Tibial artery (tissue), 4 donors: Measurements from ENCODE around the gene DLK1.
A peak's percentile ranks its signal among the peaks of the same experiment; 100 is the strongest.

ENCODE experiments used
- DNase-seq, 2 donors: peaks; one replicate each; pipeline ENCODE4 v3.0.0-alpha.2; 2019
- H3K27ac ChIP-seq, 2 donors: fragments of 200-600 bp; sonication (generic) in 1 of 2; 1 replicate in 1 of 2; 2 replicates in 1 of 2; pipeline ENCODE4 v1.5.1; 2018 to 2019; ENCODE audit warnings: mild to moderate bottlenecking in 1 of 2
- H3K27me3 ChIP-seq, 2 donors: fragments of 200-600 bp; sonication (generic) in 1 of 2; one replicate each; pipeline versions ENCODE4 v1.5.1 to v1.6.0; 2016 to 2019
- H3K36me3 ChIP-seq, 3 donors: fragments of 200-600 bp; sonication (generic) in 2 of 3; one replicate each; pipeline ENCODE4 v1.5.1; 2016 to 2019; ENCODE audit warnings: mild to moderate bottlenecking in 2 of 3
- H3K4me1 ChIP-seq, 4 donors: fragments of 200-600 bp; sonication (generic) in 2 of 4; 1 replicate in 3 of 4; 2 replicates in 1 of 4; pipeline ENCODE4 v1.5.1; 2016 to 2019
- H3K4me3 ChIP-seq, 2 donors: fragments of 200-600 bp; sonication (generic) in 1 of 2; 1 replicate in 1 of 2; 2 replicates in 1 of 2; pipeline ENCODE4 v1.5.1; 2018 to 2019; ENCODE audit warnings: mild to moderate bottlenecking in 2 of 2
- H3K9me3 ChIP-seq, 3 donors: fragments of 200-600 bp; sonication (generic) in 1 of 3; one replicate each; pipeline ENCODE4 v1.5.1; 2016 to 2019
- CTCF ChIP-seq, 2 experiments: fragments of 200-600 bp in 1 of 2; fragments of 450-650 bp in 1 of 2; IDR thresholded peaks; one replicate each; pipeline ENCODE4 v1.5.1; 2017 to 2019; ENCODE audit warnings: antibody characterized with exemption in 2 of 2, mild to moderate bottlenecking in 1 of 2, moderate library complexity in 1 of 2
- intact Hi-C: fragments of 100-400 bp; cut with DNase I; formaldehyde crosslinking; loops from one replicate; pipeline ENCODE4 v1.15.0; 2023; ENCODE audit warnings: low total_unique reads

Gene DLK1

DNA sequence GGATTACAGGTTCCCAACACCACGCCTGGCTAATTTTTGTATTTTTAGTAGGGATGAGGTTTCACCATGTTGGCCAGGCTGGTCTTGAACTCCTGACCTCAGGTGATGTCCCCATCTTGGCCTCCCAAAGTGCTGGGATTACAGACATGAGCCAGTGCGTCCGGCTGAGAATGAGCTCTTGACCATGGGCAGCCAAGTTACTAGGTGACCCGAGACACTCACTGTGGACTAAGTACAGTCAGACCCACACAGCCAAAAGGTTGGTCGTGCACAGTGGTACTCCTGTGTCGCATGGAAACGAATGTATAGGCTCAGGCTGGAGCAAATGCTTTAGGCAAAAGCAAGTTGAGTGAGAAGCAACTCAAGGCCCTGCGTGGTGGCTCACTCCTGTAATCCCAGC lies 21.0 kb downstream of the DLK1 start:
- DNase-seq = peak in 1 of 2 donors; percentile 35
- Histone ChIP-seq H3K9me3 (no peaks in the 10 kb centered on the region), H3K27me3 (peaks cover 0 to 2% of the 10 kb centered on the region in 2 donors), H3K36me3 (no peaks in the 10 kb centered on the region), H3K4me3 (no peak overlapping the region), H3K27ac (no peak overlapping the region), H3K4me1 (no peaks in the 10 kb centered on the region)
- intact Hi-C loops = no loop called here
- TF ChIP-seq CTCF (IDR thresholded peaks at IDR 0.05) = no peak

DNA sequence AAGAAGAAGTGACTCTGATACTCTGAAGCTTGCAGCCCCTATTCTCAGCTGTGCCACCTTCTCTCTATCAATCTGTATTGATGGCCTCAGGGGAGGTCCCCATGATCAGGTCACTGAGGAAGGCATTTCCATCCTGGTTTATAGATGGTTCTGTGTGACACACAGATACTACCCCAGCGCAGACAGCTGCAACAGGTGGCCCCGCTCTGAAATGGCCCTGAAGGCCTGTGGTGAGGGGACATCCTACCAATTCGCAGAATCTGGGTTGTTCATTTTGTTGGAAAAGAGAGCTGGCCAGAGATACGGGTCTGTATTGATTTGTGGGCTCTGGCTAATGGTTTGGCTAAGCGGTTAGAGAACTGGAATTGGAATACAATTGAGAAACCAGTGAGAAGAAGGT lies 21.7 kb downstream of the DLK1 start:
- Histone ChIP-seq H3K4me1 (no peaks in the 10 kb centered on the region), H3K27ac (no peak overlapping the region), H3K36me3 (no peaks in the 10 kb centered on the region), H3K9me3 (no peaks in the 10 kb centered on the region), H3K27me3 (peaks cover 0 to 4% of the 10 kb centered on the region in 2 donors), H3K4me3 (no peak overlapping the region)
- no peak for TF ChIP-seq CTCF (IDR thresholded peaks at IDR 0.05)
- intact Hi-C loops = no loop called here
- peak in 1 of 2 donors; percentile 11 for DNase-seq

GRCh38 chr14:100748944-100749343 lies 22.3 kb downstream of the DLK1 start:
- Histone ChIP-seq H3K4me3 (no peak overlapping the region), H3K9me3 (no peaks in the 10 kb centered on the region), H3K36me3 (no peaks in the 10 kb centered on the region), H3K27ac (no peak overlapping the region), H3K27me3 (peaks cover 0 to 4% of the 10 kb centered on the region in 2 donors), H3K4me1 (no peaks in the 10 kb centered on the region)
- peak in 1 of 2 donors; percentile 19 for DNase-seq
- intact Hi-C loops = no loop called here
- TF ChIP-seq CTCF (IDR thresholded peaks at IDR 0.05) = no peak

DNA sequence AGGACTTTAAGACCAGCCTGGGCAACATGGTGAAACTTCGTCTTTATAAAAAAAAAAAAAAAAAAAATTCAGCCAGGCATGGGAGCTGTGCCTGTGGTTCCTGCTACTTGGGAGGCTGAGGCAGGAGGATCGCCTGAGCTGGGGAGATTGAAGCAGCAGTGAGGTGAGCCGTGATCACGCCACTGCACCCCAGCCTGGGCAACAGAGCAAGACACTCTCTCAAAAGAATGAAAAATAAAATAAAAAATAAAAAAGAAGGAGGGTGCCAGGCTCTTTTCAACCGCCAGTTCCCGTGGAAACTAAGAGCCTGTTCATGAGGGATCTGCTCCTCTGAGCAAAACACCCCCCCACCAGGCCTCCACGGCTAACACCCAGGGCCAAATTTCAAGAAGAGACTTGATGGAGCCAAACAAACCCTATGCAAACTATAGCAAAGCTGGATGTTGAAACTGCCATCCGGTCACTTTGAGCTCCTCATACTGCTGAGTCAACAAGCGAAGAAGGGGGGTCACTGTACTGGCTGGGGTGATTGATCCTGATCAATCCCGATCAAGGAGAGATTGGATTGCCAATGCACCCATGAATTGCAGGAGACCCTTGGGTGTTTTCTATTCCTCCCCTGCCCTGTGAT lies 23.4 kb downstream of the DLK1 start:
- no peak for TF ChIP-seq CTCF (IDR thresholded peaks at IDR 0.05)
- H3K36me3 ChIP-seq = no peaks in the 10 kb centered on the region
- H3K27me3 ChIP-seq = peaks cover 0 to 4% of the 10 kb centered on the region in 2 donors
- H3K4me1 ChIP-seq = no peaks in the 10 kb centered on the region
- intact Hi-C loops = no loop called here
- peak in 1 of 2 donors; percentile 25 for DNase-seq
- H3K4me3 ChIP-seq = no peak overlapping the region
- H3K27ac ChIP-seq = no peak overlapping the region
- no peaks in the 10 kb centered on the region for H3K9me3 ChIP-seq

DNA sequence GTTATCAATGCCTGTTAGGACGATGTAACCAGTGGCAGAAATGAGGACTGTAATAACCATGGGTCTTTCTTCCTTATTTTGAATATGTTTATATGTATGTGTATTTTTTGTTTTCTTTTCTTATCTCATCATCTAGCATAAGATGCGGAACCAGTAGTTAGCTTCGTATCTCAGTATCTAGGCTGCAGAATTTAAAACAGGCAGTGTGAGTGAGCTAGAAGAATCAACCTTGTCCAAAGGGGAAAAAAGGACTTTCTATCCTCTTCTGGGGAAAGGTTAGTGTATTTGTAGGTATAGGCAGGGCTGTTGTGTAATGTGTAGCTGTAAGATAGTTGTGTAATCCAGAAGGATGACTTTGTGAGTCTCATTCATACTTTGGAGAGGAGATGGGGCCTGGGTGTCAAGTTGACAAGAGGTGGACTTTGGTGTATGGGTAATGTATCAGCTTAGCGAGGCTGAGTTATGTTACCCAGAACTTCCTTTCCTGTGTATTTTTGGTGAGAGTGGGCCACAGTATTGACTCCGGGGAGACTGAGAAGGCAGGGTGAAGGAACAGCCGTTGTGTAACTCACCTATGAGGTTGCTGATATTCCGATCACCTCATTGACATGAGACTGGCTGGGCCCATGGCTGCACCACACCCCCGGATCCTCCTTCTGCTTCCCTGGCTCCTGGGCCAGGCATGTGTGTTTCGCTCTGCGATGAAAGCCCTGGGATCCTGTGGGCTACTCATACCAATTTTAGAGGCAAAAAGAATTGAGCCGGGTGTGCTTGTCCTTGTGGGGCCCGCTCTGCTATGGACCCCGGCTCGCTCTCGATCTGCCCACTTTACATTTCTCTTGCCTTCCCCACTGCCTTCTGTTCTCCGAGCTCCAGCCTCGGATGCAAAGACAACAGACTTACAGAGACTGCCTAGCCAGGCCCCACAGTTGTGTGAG lies 24.3 kb downstream of the DLK1 start:
- H3K27me3 ChIP-seq = peaks cover 0 to 4% of the 10 kb centered on the region in 2 donors
- no peaks in the 10 kb centered on the region for H3K36me3 ChIP-seq
- peak in 1 of 2 donors; percentile 31 for DNase-seq
- H3K27ac ChIP-seq = no peak overlapping the region
- no peaks in the 10 kb centered on the region for H3K9me3 ChIP-seq
- no peak overlapping the region for H3K4me3 ChIP-seq
- no peak for TF ChIP-seq CTCF (IDR thresholded peaks at IDR 0.05)
- intact Hi-C loops = no loop called here
- H3K4me1 ChIP-seq = no peaks in the 10 kb centered on the region
